ENCODE data around the gene AK5.

Gene AK5

GRCh38 chr1:77265180-77265579 is 16.6 kb upstream of the AK5 start:
- H3K79me2 ChIP-seq (ENCODE audit: control insufficient read depth, low read length) = no peaks in the 10 kb centered on the region
- no peaks in the 10 kb centered on the region for H3K9me2 ChIP-seq (replicated peaks; ENCODE audit: control insufficient read depth, low read length)
- no peak overlapping the region for H3K27ac ChIP-seq (ENCODE audit: low read depth, low read length)
- no peaks in the 10 kb centered on the region for H3K36me3 ChIP-seq (ENCODE audit: control insufficient read depth, low read length)
- no peak overlapping the region for H3K4me3 ChIP-seq (ENCODE audit: low read length)
- H3K4me1 ChIP-seq (ENCODE audit: control insufficient read depth, low read length) = no peaks in the 10 kb centered on the region
- H3K4me2 ChIP-seq (ENCODE audit: low read length) = no peak overlapping the region
- 0 out of 2 replicates have a peak, but pooled peaks cover 7% of the 10 kb centered on the region for H3K27me3 ChIP-seq (ENCODE audit: control insufficient read depth, low read length)
- H4K20me1 ChIP-seq (ENCODE audit: control insufficient read depth, insufficient read depth, low read depth, low read length) = no peaks in the 10 kb centered on the region
- no peaks in the 10 kb centered on the region for H3K9me3 ChIP-seq (ENCODE audit: control insufficient read depth, insufficient read depth, low read length)
- TF ChIP-seq EZH2phosphoT487 (IDR thresholded peaks at IDR 0.05; ENCODE audit: borderline replicate concordance, low read length) = no peak
- TF ChIP-seq, protein P1, sequence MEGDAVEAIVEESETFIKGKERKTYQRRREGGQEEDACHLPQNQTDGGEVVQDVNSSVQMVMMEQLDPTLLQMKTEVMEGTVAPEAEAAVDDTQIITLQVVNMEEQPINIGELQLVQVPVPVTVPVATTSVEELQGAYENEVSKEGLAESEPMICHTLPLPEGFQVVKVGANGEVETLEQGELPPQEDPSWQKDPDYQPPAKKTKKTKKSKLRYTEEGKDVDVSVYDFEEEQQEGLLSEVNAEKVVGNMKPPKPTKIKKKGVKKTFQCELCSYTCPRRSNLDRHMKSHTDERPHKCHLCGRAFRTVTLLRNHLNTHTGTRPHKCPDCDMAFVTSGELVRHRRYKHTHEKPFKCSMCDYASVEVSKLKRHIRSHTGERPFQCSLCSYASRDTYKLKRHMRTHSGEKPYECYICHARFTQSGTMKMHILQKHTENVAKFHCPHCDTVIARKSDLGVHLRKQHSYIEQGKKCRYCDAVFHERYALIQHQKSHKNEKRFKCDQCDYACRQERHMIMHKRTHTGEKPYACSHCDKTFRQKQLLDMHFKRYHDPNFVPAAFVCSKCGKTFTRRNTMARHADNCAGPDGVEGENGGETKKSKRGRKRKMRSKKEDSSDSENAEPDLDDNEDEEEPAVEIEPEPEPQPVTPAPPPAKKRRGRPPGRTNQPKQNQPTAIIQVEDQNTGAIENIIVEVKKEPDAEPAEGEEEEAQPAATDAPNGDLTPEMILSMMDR (IDR thresholded peaks at IDR 0.05; ENCODE audit: low read depth, low read length, poor library complexity, severe bottlenecking) = no peak
- no peaks in the 10 kb centered on the region for H3F3A ChIP-seq (ENCODE audit: control insufficient read depth, insufficient read depth)

- H3K9me2 ChIP-seq (replicated peaks; ENCODE audit: control insufficient read depth, low read length) = no peaks in the 10 kb centered on the region
- no peaks in the 10 kb centered on the region for H3K79me2 ChIP-seq (ENCODE audit: control insufficient read depth, low read length)
- H4K20me1 ChIP-seq (ENCODE audit: control insufficient read depth, insufficient read depth, low read depth, low read length) = no peaks in the 10 kb centered on the region
- no peak overlapping the region for H3K4me2 ChIP-seq (ENCODE audit: low read length)
- TF ChIP-seq, protein P1 (IDR thresholded peaks at IDR 0.05; ENCODE audit: low read depth, low read length, poor library complexity, severe bottlenecking) = no peak
- no peak for TF ChIP-seq EZH2phosphoT487 (IDR thresholded peaks at IDR 0.05; ENCODE audit: borderline replicate concordance, low read length)
- H3K9me3 ChIP-seq (ENCODE audit: control insufficient read depth, insufficient read depth, low read length) = no peaks in the 10 kb centered on the region
- 0 out of 2 replicates have a peak, but pooled peaks cover 7% of the 10 kb centered on the region for H3K27me3 ChIP-seq (ENCODE audit: control insufficient read depth, low read length)
- H3K4me1 ChIP-seq (ENCODE audit: control insufficient read depth, low read length) = no peaks in the 10 kb centered on the region
- no peaks in the 10 kb centered on the region for H3K36me3 ChIP-seq (ENCODE audit: control insufficient read depth, low read length)
- H3K27ac ChIP-seq (ENCODE audit: low read depth, low read length) = no peak overlapping the region
- H3K4me3 ChIP-seq (ENCODE audit: low read length) = no peak overlapping the region
- no peaks in the 10 kb centered on the region for H3F3A ChIP-seq (ENCODE audit: control insufficient read depth, insufficient read depth)
Measured at GRCh38 chr1:77267035-77267434, 14.8 kb upstream of the AK5 start.

DNA sequence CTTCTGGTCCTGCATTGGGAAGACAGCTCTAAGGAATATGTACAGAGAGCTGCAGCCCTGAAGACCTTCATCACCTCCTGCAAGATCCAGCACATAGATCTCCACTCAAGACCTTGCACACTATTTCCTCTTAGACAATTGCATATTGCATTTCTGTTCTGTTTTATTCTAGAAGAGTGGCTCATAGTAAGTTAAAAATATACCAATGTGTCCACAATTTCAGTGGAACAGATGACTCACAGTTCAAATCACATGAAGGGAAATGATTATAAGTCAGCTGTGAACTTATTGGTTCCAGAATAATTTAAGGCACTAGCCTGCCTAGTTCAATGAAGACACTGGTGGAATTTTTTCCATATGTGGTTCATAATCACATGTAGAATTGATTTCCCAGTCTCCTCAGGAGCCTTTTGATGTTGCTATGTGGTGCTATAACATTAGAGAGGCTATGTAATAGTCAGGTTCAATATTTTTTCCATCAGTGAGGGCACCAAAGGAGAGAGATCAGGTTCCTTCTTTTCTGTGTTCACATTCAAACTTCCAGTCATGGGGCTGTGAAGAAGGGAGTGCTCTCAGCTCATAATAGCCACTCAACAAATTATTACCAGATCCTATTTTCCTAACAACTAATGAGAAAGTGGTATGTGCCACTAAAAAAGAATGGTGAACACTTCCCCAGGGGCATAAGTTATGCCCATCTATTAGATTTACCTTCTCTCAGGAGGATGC is 9.8 kb upstream of the AK5 start:
- no peak overlapping the region for H3K27ac ChIP-seq (ENCODE audit: low read depth, low read length)
- no peaks in the 10 kb centered on the region for H3K9me2 ChIP-seq (replicated peaks; ENCODE audit: control insufficient read depth, low read length)
- H3F3A ChIP-seq (ENCODE audit: control insufficient read depth, insufficient read depth) = no peaks in the 10 kb centered on the region
- no peaks in the 10 kb centered on the region for H4K20me1 ChIP-seq (ENCODE audit: control insufficient read depth, insufficient read depth, low read depth, low read length)
- H3K4me3 ChIP-seq (ENCODE audit: low read length) = no peak overlapping the region
- H3K27me3 ChIP-seq (ENCODE audit: control insufficient read depth, low read length) = 0 out of 2 replicates have a peak, but pooled peaks cover 7% of the 10 kb centered on the region
- H3K9me3 ChIP-seq (ENCODE audit: control insufficient read depth, insufficient read depth, low read length) = no peaks in the 10 kb centered on the region
- H3K36me3 ChIP-seq (ENCODE audit: control insufficient read depth, low read length) = no peaks in the 10 kb centered on the region
- H3K4me1 ChIP-seq (ENCODE audit: control insufficient read depth, low read length) = no peaks in the 10 kb centered on the region
- H3K4me2 ChIP-seq (ENCODE audit: low read length) = no peak overlapping the region
- H3K79me2 ChIP-seq (ENCODE audit: control insufficient read depth, low read length) = no peaks in the 10 kb centered on the region
- no peak for TF ChIP-seq EZH2phosphoT487 (IDR thresholded peaks at IDR 0.05; ENCODE audit: borderline replicate concordance, low read length)
- TF ChIP-seq, protein P1 (IDR thresholded peaks at IDR 0.05; ENCODE audit: low read depth, low read length, poor library complexity, severe bottlenecking) = no peak
